Kidney epithelial cell (primary cell): ENCODE data around the gene SEPTIN10. TPM values are rescaled to one million over a fixed set of nuclear protein-coding genes. Genes with fewer than 3 reads are reported as not detected.
A peak's percentile ranks its signal among the peaks of the same experiment; 100 is the strongest.

Experiments
- DNase-seq: peaks from one replicate; pipeline ENCODE4 v3.0.0-alpha.2; 2010; ENCODE audit warnings: low read depth
- H3K27me3 ChIP-seq: 2 replicates; pipeline ENCODE4 v1.6.0; 2011; ENCODE audit warnings: low read length; ENCODE audit not compliant: control insufficient read depth, insufficient read depth
- H3K36me3 ChIP-seq: 2 replicates; pipeline ENCODE4 v1.5.1; 2011; ENCODE audit warnings: low read length; ENCODE audit not compliant: control insufficient read depth, insufficient read depth
- H3K4me3 ChIP-seq: 2 replicates; pipeline ENCODE4 v1.5.1; 2011; ENCODE audit warnings: low read depth, mild to moderate bottlenecking, control low read depth, low read length
- CTCF ChIP-seq: IDR thresholded peaks from 2 replicates; pipeline ENCODE4 v1.5.1; 2011; ENCODE audit warnings: mild to moderate bottlenecking, moderate library complexity, low read length, control low read depth, inconsistent platforms; ENCODE audit not compliant: insufficient read depth, poor library complexity, severe bottlenecking
- total RNA-seq: library from RNA; depleted of rRNA; stranded (reverse); fragments of >200 nt; gene quantifications from 2 replicates; pipeline ENCODE4 v1.2.3, GENCODE V29; 2015

SEPTIN10 gene
- total RNA-seq, 1 donor from 2014 or later: 43.2 TPM

- H3K36me3 ChIP-seq: no peaks in the 10 kb centered on the region
- no peak for TF ChIP-seq CTCF
Measured at GRCh38 chr2:109500910-109501309, 112.9 kb downstream of the SEPTIN10 start.

GRCh38 chr2:109499566-109499965 is 114.2 kb downstream of the SEPTIN10 start:
- TF ChIP-seq CTCF: no peak
- H3K36me3 ChIP-seq: no peaks in the 10 kb centered on the region
- H3K27me3 ChIP-seq: no peaks in the 10 kb centered on the region
- no peak for DNase-seq
- H3K4me3 ChIP-seq: no peak overlapping the region

More at GRCh38 chr2:109500910-109501309, 112.9 kb downstream of the SEPTIN10 start:
- Histone ChIP-seq H3K27me3 (no peaks in the 10 kb centered on the region), H3K4me3 (no peak overlapping the region)
- no peak for DNase-seq

- Histone ChIP-seq H3K4me3 (no peak overlapping the region), H3K36me3 (no peaks in the 10 kb centered on the region), H3K27me3 (no peaks in the 10 kb centered on the region)
- TF ChIP-seq CTCF: no peak
- no peak for DNase-seq
Measured at GRCh38 chr2:109498906-109499305, 114.9 kb downstream of the SEPTIN10 start.

- Histone ChIP-seq H3K4me3 (no peak overlapping the region), H3K36me3 (no peaks in the 10 kb centered on the region), H3K27me3 (no peaks in the 10 kb centered on the region)
- TF ChIP-seq CTCF: no peak
- DNase-seq: no peak
Measured at GRCh38 chr2:109497911-109498870, 115.6 kb downstream of the SEPTIN10 start.

GRCh38 chr2:109497463-109497862 is 116.3 kb downstream of the SEPTIN10 start:
- Histone ChIP-seq H3K36me3 (no peaks in the 10 kb centered on the region), H3K27me3 (no peaks in the 10 kb centered on the region), H3K4me3 (no peak overlapping the region)
- peak; percentile 16 for DNase-seq
- TF ChIP-seq CTCF: no peak
